Loucy (cell line): ENCODE data around the gene CFAP100.

Experiments
- H2AFZ ChIP-seq: fragments of 200-600 bp; sonication (generic); 2 replicates; pipeline ENCODE4 v1.6.0; 2016; ENCODE audit warnings: antibody characterized with exemption, mild to moderate bottlenecking, low read length, moderate library complexity
- H3F3A ChIP-seq: fragments of 200-600 bp; 2 replicates; pipeline ENCODE4 v1.6.0; 2016; ENCODE audit warnings: antibody characterized with exemption, low read depth, mild to moderate bottlenecking
- H3K27me3 ChIP-seq: fragments of 200-600 bp; sonication (generic); 2 replicates; pipeline ENCODE4 v1.6.1; 2014; ENCODE audit warnings: low read length, mild to moderate bottlenecking; ENCODE audit not compliant: insufficient read depth, poor library complexity, severe bottlenecking
- H3K36me3 ChIP-seq: fragments of 200-600 bp; sonication (generic); 2 replicates; pipeline ENCODE4 v1.6.1; 2016; ENCODE audit warnings: low read length; ENCODE audit not compliant: insufficient read depth
- H3K4me1 ChIP-seq: fragments of 200-600 bp; sonication (generic); 2 replicates; pipeline ENCODE4 v1.5.1; 2014; ENCODE audit warnings: low read length, mild to moderate bottlenecking; ENCODE audit not compliant: insufficient read depth, poor library complexity, severe bottlenecking
- H3K4me2 ChIP-seq: fragments of 200-600 bp; sonication (generic); 2 replicates; pipeline ENCODE4 v1.6.0; 2014; ENCODE audit warnings: antibody characterized with exemption, low read length, low read depth, mild to moderate bottlenecking; ENCODE audit not compliant: poor library complexity, severe bottlenecking
- H3K4me3 ChIP-seq: fragments of 200-600 bp; sonication (generic); 2 replicates; pipeline ENCODE4 v1.5.1; 2014; ENCODE audit warnings: low read length, mild to moderate bottlenecking, mixed read lengths; ENCODE audit not compliant: poor library complexity, severe bottlenecking
- H3K79me2 ChIP-seq: fragments of 200-600 bp; sonication (generic); 2 replicates; pipeline ENCODE4 v1.6.1; 2014; ENCODE audit warnings: low read length; ENCODE audit not compliant: insufficient read depth
- H3K9ac ChIP-seq: fragments of 200-600 bp; sonication (generic); 2 replicates; pipeline ENCODE4 v1.6.0; 2014; ENCODE audit warnings: mild to moderate bottlenecking, low read depth, low read length, moderate library complexity; ENCODE audit not compliant: poor library complexity, severe bottlenecking
- H3K9me2 ChIP-seq: fragments of 200-600 bp; sonication (generic); replicated peaks from 2 replicates; pipeline ENCODE4 v1.6.1; 2016; ENCODE audit warnings: low read depth, low read length, mixed read lengths
- H3K9me3 ChIP-seq: fragments of 200-600 bp; sonication (generic); 2 replicates; pipeline ENCODE4 v1.6.1; 2014; ENCODE audit warnings: mild to moderate bottlenecking, antibody characterized with exemption, low read length, low read depth; ENCODE audit not compliant: insufficient read depth
- H4K20me1 ChIP-seq: fragments of 200-600 bp; sonication (generic); 2 replicates; pipeline ENCODE4 v1.6.0; 2014; ENCODE audit warnings: antibody characterized with exemption, low read length, mild to moderate bottlenecking; ENCODE audit not compliant: insufficient read depth, poor library complexity, severe bottlenecking
- EZH2phosphoT487 ChIP-seq: fragments of 200-600 bp; IDR thresholded peaks from 2 replicates; pipeline ENCODE4 v1.6.1; 2018; ENCODE audit warnings: antibody characterized with exemption, mild to moderate bottlenecking, moderate library complexity, borderline replicate concordance
- TF ChIP-seq, protein P1 (sequence below): fragments of 200-600 bp; sonication (generic); conservative IDR thresholded peaks from 2 replicates; pipeline ENCODE4 v1.5.1; 2014; ENCODE audit warnings: mild to moderate bottlenecking, antibody characterized with exemption, low read length

CFAP100 gene

DNA sequence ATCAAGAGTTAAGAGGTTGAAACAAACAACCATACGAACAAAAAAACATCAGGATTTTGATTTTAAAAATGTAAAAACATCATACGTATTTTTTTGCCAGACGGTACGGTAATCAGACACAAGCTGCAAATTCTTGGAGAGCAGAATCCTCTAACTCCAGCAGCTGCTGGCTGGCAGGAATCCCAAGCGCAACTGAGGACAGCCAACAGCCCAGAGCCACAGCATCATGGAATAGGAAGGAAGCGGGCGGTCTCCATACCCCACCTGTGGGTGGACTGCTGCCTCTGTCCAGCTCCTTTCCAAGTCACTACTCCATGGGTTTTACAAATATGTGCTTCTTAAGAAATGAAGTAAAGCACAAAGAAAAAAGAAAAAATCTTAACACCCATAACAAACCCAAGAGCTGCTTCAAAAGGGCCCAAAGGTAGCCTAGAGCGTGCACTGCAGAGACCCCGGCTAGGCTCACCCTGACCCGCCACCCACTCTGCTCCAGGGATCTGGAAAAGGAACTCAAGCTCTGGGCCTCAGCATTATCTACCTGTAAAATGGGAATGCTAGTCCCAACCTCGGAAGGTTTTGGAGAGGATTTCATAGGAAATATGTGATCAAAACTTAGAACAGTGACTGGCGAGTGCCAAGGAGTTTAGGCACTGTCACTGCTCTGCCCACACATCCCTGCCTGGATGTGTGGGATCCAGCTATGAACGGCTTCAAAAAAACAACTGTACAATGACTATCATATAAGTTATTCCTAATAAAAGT, 47.6 kb downstream of the CFAP100 start:
- Histone ChIP-seq H3F3A (no peaks in the 10 kb centered on the region), H4K20me1 (no peaks in the 10 kb centered on the region), H3K4me2 (no peak overlapping the region), H2AFZ (no peak overlapping the region), H3K79me2 (0 out of 2 replicates have a peak, but pooled peaks cover 3% of the 10 kb centered on the region), H3K9me3 (no peaks in the 10 kb centered on the region), H3K36me3 (peaks cover 53% of the 10 kb centered on the region; the same call in 1 of the 2 replicates), H3K4me1 (no peaks in the 10 kb centered on the region), H3K4me3 (no peak overlapping the region), H3K9me2 (no peaks in the 10 kb centered on the region), H3K27me3 (no peaks in the 10 kb centered on the region), H3K9ac (no peak overlapping the region)
- TF ChIP-seq, protein P1, sequence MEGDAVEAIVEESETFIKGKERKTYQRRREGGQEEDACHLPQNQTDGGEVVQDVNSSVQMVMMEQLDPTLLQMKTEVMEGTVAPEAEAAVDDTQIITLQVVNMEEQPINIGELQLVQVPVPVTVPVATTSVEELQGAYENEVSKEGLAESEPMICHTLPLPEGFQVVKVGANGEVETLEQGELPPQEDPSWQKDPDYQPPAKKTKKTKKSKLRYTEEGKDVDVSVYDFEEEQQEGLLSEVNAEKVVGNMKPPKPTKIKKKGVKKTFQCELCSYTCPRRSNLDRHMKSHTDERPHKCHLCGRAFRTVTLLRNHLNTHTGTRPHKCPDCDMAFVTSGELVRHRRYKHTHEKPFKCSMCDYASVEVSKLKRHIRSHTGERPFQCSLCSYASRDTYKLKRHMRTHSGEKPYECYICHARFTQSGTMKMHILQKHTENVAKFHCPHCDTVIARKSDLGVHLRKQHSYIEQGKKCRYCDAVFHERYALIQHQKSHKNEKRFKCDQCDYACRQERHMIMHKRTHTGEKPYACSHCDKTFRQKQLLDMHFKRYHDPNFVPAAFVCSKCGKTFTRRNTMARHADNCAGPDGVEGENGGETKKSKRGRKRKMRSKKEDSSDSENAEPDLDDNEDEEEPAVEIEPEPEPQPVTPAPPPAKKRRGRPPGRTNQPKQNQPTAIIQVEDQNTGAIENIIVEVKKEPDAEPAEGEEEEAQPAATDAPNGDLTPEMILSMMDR, result no peak
- TF ChIP-seq EZH2phosphoT487, result no peak

DNA sequence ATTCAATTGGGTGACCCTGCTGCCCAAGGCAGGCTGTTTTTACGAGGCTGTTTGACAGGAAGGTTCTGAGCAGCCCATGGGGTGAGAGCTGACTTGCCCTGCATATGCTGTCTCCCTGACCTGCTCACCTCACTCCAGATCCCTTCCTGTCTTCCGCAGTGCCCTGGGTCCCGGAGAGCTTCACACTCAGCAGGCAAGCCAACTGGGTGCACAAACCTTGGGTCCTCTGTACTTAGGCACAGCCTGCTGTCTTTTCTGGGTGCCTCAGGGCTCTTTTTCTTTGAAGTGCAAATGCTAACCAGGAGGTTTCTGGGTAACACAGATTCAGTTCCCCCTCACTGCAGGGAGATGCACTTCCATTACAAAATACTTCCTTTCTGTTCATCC, 48.1 kb downstream of the CFAP100 start:
- Histone ChIP-seq H3K4me2 (no peak overlapping the region), H3K9me3 (no peaks in the 10 kb centered on the region), H3K27me3 (no peaks in the 10 kb centered on the region), H2AFZ (no peak overlapping the region), H3K36me3 (peaks cover 51% of the 10 kb centered on the region; the same call in 1 of the 2 replicates), H4K20me1 (no peaks in the 10 kb centered on the region), H3K79me2 (0 out of 2 replicates have a peak, but pooled peaks cover 3% of the 10 kb centered on the region), H3K4me1 (no peaks in the 10 kb centered on the region), H3F3A (no peaks in the 10 kb centered on the region), H3K9me2 (no peaks in the 10 kb centered on the region), H3K4me3 (no peak overlapping the region), H3K9ac (no peak overlapping the region)
- TF ChIP-seq, protein P1, result no peak
- no peak for TF ChIP-seq EZH2phosphoT487

DNA sequence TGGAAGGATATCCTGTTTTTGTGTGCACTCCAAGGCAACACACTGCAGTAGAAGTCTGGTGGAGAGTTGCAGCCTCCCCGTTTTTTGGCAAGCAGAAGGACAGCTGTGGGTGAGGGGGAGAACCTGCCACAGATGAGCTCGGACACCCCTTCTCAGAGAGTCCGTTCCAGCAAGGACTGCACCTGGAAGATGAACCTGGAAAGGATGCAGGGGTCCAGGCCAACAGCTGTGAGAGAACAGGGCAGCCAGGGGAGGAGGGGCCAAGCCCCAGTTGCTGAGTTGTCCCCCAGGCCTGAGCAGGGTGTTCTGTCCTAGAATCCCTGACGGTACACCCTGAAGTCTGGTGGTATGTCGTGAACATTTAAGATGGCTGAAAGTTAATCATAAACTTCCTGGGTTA, 50.8 kb downstream of the CFAP100 start:
- H3K27me3 ChIP-seq, result no peaks in the 10 kb centered on the region
- H3K4me2 ChIP-seq, result no peak overlapping the region
- H3K9me2 ChIP-seq, result no peaks in the 10 kb centered on the region
- no peak for TF ChIP-seq EZH2phosphoT487
- TF ChIP-seq, protein P1, result no peak
- no peaks in the 10 kb centered on the region for H3F3A ChIP-seq
- peaks cover 3% of the 10 kb centered on the region; the same call in 1 of the 2 replicates for H3K79me2 ChIP-seq
- H2AFZ ChIP-seq, result no peak overlapping the region
- H3K4me1 ChIP-seq, result no peaks in the 10 kb centered on the region
- no peak overlapping the region for H3K4me3 ChIP-seq
- H4K20me1 ChIP-seq, result no peaks in the 10 kb centered on the region
- no peak overlapping the region for H3K9ac ChIP-seq
- H3K36me3 ChIP-seq, result peaks cover 47% of the 10 kb centered on the region; the same call in 1 of the 2 replicates
- no peaks in the 10 kb centered on the region for H3K9me3 ChIP-seq
